Measurements from ENCODE around the gene NPTN.

- TF ChIP-seq CTCF (IDR thresholded peaks at IDR 0.05) (no peak), POLR2AphosphoS5 (IDR thresholded peaks at IDR 0.05) (no peak)
These were observed 42.9 kb downstream of the NPTN start for GRCh38 chr15:73590263-73590662.

Measured in breast epithelium (tissue), 3 donors.